HEK293 (cell line): ENCODE results near the gene PPP1R11.

Experiments used
- BCL11A ChIP-seq: fragments of 450-650 bp; formaldehyde crosslinking; IDR thresholded peaks from 2 replicates; pipeline ENCODE4 v1.5.1; 2016; ENCODE audit warnings: low read depth, missing biosample characterization, missing genetic modification characterization
- MZF1 ChIP-seq: fragments of 450-650 bp; formaldehyde crosslinking; IDR thresholded peaks from 2 replicates; pipeline ENCODE4 v1.5.1; 2017; ENCODE audit warnings: missing biosample characterization, missing genetic modification characterization, borderline replicate concordance
- OVOL3 ChIP-seq: fragments of 450-650 bp; formaldehyde crosslinking; IDR thresholded peaks from 2 replicates; pipeline ENCODE4 v1.5.1; 2016; ENCODE audit warnings: missing biosample characterization, missing genetic modification characterization
- REST ChIP-seq: fragments of 450-650 bp; formaldehyde crosslinking; IDR thresholded peaks from 2 replicates; pipeline ENCODE4 v1.5.1; 2016; ENCODE audit warnings: missing biosample characterization, missing genetic modification characterization
- SP2 ChIP-seq: fragments of 450-650 bp; formaldehyde crosslinking; IDR thresholded peaks from 2 replicates; pipeline ENCODE4 v1.5.1; 2016; ENCODE audit warnings: missing biosample characterization, missing genetic modification characterization
- SP3 ChIP-seq: fragments of 450-650 bp; formaldehyde crosslinking; IDR thresholded peaks from 2 replicates; pipeline ENCODE4 v1.5.1; 2016; ENCODE audit warnings: missing biosample characterization, missing genetic modification characterization
- YY2 ChIP-seq: fragments of 450-650 bp; formaldehyde crosslinking; IDR thresholded peaks from 2 replicates; pipeline ENCODE4 v1.5.1; 2016; ENCODE audit warnings: missing biosample characterization, missing genetic modification characterization
- ZFP69B ChIP-seq: fragments of 450-650 bp; formaldehyde crosslinking; IDR thresholded peaks from 2 replicates; pipeline ENCODE4 v1.5.1; 2016; ENCODE audit warnings: missing biosample characterization, missing genetic modification characterization
- ZNF24 ChIP-seq: fragments of 450-650 bp; formaldehyde crosslinking; IDR thresholded peaks from 2 replicates; pipeline ENCODE4 v1.5.1; 2016; ENCODE audit warnings: missing biosample characterization, missing genetic modification characterization
- ZNF280D ChIP-seq: fragments of 450-650 bp; formaldehyde crosslinking; IDR thresholded peaks from 2 replicates; pipeline ENCODE4 v1.5.1; 2016; ENCODE audit warnings: missing biosample characterization, missing genetic modification characterization
- ZNF350 ChIP-seq: fragments of 450-650 bp; formaldehyde crosslinking; IDR thresholded peaks from 2 replicates; pipeline ENCODE4 v1.5.0; 2017; ENCODE audit warnings: missing biosample characterization, mild to moderate bottlenecking, missing genetic modification characterization
- ZNF404 ChIP-seq: fragments of 450-650 bp; formaldehyde crosslinking; IDR thresholded peaks from 2 replicates; pipeline ENCODE4 v1.5.1; 2017; ENCODE audit warnings: missing biosample characterization, missing genetic modification characterization
- ZNF610 ChIP-seq: fragments of 450-650 bp; formaldehyde crosslinking; IDR thresholded peaks from 2 replicates; pipeline ENCODE4 v1.5.1; 2016; ENCODE audit warnings: missing biosample characterization, missing genetic modification characterization, borderline replicate concordance
- ZNF664 ChIP-seq: fragments of 450-650 bp; formaldehyde crosslinking; IDR thresholded peaks from 2 replicates; pipeline ENCODE4 v1.5.1; 2016; ENCODE audit warnings: missing biosample characterization, missing genetic modification characterization
- ZNF777 ChIP-seq: fragments of 450-650 bp; formaldehyde crosslinking; IDR thresholded peaks from 2 replicates; pipeline ENCODE4 v1.5.1; 2017; ENCODE audit warnings: missing biosample characterization, missing genetic modification characterization, borderline replicate concordance
- TF ChIP-seq, protein P1 (sequence below): fragments of 450-650 bp; formaldehyde crosslinking; IDR thresholded peaks from 2 replicates; pipeline ENCODE4 v1.5.1; 2016; ENCODE audit warnings: missing biosample characterization, missing genetic modification characterization
- TF ChIP-seq, protein P2 (sequence below): fragments of 450-650 bp; formaldehyde crosslinking; IDR thresholded peaks from 2 replicates; pipeline ENCODE4 v1.5.1; 2016; ENCODE audit warnings: missing biosample characterization, missing genetic modification characterization, borderline replicate concordance
- TF ChIP-seq, protein P3 (sequence below): fragments of 450-650 bp; formaldehyde crosslinking; conservative IDR thresholded peaks from 2 replicates; pipeline ENCODE4 v1.5.1; 2016; ENCODE audit warnings: low read depth, missing biosample characterization, missing genetic modification characterization
- TF ChIP-seq, protein P4 (sequence below): fragments of 450-650 bp; formaldehyde crosslinking; IDR thresholded peaks from 2 replicates; pipeline ENCODE4 v1.5.1; 2016; ENCODE audit warnings: missing biosample characterization, missing genetic modification characterization
- TF ChIP-seq, protein P5 (sequence below): fragments of 450-650 bp; formaldehyde crosslinking; IDR thresholded peaks from 2 replicates; pipeline ENCODE4 v1.5.1; 2016; ENCODE audit warnings: missing biosample characterization, missing genetic modification characterization
- TF ChIP-seq, protein P6 (sequence below): fragments of 450-650 bp; formaldehyde crosslinking; IDR thresholded peaks from 2 replicates; pipeline ENCODE4 v1.5.1; 2016; ENCODE audit warnings: missing biosample characterization, missing genetic modification characterization, low read depth

Gene PPP1R11

GRCh38 chr6:30101444-30102413 lies 34.7 kb downstream of the PPP1R11 start (continued):
- TF ChIP-seq MZF1 (tag by site-specific recombination) (no peak), ZNF777 (0 out of 2 replicates have a peak, but pooled peaks have one; percentile 44), ZNF404 (tag by site-specific recombination) (no peak; the same call in 1 of the 2 replicates), ZNF664 (tag by site-specific recombination) (no peak), ZNF350 (tag by site-specific recombination) (no peak), ZNF610 (tag by site-specific recombination) (peak; percentile 62; the same call in 1 of the 2 replicates), SP2 (peak; percentile 85), REST (tag by site-specific recombination) (no peak), ZNF24 (no peak), ZFP69B (tag by site-specific recombination) (no peak), ZNF280D (tag by site-specific recombination) (no peak), BCL11A (no peak), YY2 (no peak), OVOL3 (tag by site-specific recombination) (no peak), SP3 (tag by site-specific recombination) (peak; percentile 81)
- TF ChIP-seq, protein P1, sequence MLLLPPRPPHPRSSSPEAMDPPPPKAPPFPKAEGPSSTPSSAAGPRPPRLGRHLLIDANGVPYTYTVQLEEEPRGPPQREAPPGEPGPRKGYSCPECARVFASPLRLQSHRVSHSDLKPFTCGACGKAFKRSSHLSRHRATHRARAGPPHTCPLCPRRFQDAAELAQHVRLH (tag by site-specific recombination): no peak
- TF ChIP-seq, protein P2, sequence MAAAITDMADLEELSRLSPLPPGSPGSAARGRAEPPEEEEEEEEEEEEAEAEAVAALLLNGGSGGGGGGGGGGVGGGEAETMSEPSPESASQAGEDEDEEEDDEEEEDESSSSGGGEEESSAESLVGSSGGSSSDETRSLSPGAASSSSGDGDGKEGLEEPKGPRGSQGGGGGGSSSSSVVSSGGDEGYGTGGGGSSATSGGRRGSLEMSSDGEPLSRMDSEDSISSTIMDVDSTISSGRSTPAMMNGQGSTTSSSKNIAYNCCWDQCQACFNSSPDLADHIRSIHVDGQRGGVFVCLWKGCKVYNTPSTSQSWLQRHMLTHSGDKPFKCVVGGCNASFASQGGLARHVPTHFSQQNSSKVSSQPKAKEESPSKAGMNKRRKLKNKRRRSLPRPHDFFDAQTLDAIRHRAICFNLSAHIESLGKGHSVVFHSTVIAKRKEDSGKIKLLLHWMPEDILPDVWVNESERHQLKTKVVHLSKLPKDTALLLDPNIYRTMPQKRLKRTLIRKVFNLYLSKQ (tag by site-specific recombination): no peak
- TF ChIP-seq, protein P3, sequence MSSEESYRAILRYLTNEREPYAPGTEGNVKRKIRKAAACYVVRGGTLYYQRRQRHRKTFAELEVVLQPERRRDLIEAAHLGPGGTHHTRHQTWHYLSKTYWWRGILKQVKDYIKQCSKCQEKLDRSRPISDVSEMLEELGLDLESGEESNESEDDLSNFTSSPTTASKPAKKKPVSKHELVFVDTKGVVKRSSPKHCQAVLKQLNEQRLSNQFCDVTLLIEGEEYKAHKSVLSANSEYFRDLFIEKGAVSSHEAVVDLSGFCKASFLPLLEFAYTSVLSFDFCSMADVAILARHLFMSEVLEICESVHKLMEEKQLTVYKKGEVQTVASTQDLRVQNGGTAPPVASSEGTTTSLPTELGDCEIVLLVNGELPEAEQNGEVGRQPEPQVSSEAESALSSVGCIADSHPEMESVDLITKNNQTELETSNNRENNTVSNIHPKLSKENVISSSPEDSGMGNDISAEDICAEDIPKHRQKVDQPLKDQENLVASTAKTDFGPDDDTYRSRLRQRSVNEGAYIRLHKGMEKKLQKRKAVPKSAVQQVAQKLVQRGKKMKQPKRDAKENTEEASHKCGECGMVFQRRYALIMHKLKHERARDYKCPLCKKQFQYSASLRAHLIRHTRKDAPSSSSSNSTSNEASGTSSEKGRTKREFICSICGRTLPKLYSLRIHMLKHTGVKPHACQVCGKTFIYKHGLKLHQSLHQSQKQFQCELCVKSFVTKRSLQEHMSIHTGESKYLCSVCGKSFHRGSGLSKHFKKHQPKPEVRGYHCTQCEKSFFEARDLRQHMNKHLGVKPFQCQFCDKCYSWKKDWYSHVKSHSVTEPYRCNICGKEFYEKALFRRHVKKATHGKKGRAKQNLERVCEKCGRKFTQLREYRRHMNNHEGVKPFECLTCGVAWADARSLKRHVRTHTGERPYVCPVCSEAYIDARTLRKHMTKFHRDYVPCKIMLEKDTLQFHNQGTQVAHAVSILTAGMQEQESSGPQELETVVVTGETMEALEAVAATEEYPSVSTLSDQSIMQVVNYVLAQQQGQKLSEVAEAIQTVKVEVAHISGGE: peak; percentile 11
- TF ChIP-seq, protein P4, sequence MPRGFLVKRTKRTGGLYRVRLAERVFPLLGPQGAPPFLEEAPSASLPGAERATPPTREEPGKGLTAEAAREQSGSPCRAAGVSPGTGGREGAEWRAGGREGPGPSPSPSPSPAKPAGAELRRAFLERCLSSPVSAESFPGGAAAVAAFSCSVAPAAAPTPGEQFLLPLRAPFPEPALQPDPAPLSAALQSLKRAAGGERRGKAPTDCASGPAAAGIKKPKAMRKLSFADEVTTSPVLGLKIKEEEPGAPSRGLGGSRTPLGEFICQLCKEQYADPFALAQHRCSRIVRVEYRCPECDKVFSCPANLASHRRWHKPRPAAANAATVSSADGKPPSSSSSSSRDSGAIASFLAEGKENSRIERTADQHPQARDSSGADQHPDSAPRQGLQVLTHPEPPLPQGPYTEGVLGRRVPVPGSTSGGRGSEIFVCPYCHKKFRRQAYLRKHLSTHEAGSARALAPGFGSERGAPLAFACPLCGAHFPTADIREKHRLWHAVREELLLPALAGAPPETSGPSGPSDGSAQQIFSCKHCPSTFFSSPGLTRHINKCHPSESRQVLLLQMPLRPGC (tag by site-specific recombination): no peak
- TF ChIP-seq, protein P5, sequence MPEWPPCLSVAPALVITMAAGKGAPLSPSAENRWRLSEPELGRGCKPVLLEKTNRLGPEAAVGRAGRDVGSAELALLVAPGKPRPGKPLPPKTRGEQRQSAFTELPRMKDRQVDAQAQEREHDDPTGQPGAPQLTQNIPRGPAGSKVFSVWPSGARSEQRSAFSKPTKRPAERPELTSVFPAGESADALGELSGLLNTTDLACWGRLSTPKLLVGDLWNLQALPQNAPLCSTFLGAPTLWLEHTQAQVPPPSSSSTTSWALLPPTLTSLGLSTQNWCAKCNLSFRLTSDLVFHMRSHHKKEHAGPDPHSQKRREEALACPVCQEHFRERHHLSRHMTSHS (tag by site-specific recombination): no peak
- TF ChIP-seq, protein P6, sequence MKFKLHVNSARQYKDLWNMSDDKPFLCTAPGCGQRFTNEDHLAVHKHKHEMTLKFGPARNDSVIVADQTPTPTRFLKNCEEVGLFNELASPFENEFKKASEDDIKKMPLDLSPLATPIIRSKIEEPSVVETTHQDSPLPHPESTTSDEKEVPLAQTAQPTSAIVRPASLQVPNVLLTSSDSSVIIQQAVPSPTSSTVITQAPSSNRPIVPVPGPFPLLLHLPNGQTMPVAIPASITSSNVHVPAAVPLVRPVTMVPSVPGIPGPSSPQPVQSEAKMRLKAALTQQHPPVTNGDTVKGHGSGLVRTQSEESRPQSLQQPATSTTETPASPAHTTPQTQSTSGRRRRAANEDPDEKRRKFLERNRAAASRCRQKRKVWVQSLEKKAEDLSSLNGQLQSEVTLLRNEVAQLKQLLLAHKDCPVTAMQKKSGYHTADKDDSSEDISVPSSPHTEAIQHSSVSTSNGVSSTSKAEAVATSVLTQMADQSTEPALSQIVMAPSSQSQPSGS: no peak
